GM18508 (cell line): ENCODE measurements around the gene TTYH2.
"Not testable (repeated sequence)": the region's sequence is repeated elsewhere in the genome, so short reads cannot be mapped to it uniquely, and the experiment has no call there.

Experiments
- ATAC-seq: cut with Tn5 transposase; IDR thresholded peaks from one replicate; pipeline ENCODE4 v1.9.1; 2021; ENCODE audit warnings: moderate number of reproducible peaks; ENCODE audit not compliant: insufficient read depth, unreplicated experiment

Gene TTYH2

DNA sequence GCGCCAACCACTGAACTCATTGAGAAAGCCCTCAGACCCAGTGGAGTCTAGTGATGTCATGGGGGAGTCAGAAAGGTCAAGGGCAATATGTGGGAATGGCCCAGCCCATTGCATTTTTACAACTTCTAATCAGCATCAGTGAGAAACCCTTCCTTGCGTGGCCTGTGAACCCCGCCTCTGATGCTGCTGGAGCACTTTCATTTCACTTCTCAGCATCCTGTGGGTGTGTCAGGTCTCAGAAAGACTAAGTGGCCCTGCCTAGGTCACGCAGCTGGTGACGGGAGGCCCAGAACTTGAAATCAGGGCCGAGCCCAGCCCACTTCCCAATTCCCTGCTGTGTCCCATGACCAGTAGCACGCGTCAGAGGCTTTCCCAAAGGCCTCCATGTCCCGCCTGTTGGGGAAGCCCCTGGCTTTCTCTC lies 66.7 kb downstream of the TTYH2 start:
- ATAC-seq, result no peak

DNA sequence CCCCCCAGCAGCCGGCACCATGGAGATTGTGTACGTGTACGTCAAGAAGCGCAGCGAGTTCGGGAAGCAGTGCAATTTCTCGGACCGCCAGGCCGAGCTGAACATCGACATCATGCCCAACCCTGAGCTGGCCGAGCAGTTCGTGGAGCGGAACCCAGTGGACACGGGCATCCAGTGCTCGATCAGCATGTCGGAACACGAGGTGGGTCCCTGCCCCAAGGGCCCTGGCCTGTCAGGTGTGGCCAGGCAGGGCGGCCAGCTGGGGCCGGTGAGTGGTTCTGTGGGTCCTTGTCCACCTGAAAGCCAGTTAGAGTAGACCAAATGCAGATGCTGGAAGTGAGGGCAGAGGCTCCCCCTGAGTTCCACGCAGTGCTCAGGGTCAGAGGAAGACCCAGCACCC lies 68.4 kb downstream of the TTYH2 start:
- ATAC-seq, result no peak

DNA sequence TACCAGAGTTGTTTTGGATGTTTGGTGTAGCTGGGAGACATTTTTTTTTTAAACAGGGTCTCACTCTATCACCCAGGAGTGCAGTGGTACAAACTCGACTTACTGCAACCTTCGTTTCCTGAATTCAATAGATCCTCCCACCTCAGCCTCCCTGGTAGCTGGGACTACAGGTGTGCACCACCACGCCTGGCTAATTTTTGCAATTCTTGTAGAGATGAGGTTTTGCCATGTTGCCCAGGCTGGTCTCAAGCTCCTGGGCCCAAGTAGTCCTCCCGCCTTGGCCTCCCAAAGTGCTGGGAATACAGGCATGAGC lies 68.9 kb downstream of the TTYH2 start:
- not testable (repeated sequence) for ATAC-seq

DNA sequence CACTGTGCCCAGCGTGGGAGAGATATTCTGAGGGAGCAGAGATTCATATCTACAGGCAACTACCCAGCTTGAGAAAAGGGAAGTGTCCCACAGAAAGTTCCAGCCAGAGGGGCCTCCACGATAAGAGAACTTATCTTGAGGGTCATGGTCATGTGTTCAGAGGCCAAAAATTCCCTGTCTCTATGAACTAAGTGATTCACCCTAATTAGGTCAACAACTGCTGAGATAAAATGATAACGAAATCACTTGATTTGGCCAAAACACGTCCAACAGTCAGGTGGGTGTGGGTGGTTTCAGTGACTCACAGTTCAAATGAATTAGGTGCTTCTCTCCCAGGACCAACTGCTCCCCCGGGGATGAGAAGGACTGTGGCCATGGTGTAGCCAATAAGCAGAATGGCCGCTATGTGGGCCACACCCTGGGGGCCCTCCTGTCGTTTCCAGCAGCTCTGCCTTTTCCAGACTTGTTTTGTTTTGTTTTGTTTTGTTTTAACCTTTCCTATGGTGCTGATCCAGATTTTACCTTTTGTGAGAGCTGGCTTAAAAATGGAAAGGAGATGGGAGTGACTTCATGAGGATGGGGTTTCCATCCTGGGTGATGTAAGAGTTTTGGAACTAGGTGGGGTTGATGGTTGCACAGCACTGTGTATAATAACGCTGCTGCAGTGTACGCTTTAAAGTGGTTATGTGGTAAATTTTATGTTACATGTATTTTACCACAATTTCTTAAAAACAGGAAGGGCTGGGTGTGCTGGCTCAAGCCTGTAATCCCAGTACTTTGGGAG lies 69.4 kb downstream of the TTYH2 start:
- ATAC-seq, result no peak

DNA sequence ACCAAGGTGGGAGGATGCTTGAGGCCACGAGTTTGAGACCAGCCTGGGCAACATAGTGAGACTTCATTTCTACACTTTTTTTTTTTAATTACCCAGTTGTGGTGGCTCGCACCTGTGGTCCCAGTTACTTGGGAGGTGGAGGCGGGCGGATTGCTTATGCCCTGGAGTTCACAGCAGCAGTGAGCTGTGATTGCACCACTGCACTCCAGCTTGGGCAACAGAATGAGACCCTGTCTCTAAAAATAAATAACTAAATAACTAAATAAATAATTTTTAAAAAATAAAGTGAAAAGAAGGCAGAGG lies 70.0 kb downstream of the TTYH2 start:
- ATAC-seq, result no peak

DNA sequence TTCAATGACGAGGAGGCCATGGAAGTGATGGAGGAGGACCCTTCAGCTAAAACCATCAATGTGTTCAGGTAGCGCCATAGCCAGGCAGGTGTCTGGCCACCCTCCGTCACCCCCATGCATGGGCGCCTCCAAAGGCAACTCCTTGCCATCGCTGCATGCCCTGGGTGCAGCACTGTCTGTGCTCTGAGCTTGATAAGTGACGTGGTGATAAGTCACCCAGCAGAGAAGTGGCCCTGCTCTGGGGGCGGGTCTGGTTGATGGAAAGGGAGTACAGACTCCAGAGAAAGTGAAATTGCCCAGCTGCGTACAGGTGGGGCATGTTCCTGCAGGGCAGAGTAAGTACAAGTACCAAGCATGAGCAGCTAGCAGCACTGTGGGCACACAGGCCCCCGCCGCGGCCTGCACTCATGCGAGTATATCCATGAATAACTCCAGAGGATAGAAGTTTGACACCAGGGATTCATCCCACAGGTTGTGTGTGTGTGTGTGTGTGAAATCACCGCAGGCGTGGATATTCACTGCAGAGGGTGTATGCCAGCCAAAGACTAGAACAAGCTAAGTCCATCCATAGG lies 73.7 kb downstream of the TTYH2 start:
- no peak for ATAC-seq

DNA sequence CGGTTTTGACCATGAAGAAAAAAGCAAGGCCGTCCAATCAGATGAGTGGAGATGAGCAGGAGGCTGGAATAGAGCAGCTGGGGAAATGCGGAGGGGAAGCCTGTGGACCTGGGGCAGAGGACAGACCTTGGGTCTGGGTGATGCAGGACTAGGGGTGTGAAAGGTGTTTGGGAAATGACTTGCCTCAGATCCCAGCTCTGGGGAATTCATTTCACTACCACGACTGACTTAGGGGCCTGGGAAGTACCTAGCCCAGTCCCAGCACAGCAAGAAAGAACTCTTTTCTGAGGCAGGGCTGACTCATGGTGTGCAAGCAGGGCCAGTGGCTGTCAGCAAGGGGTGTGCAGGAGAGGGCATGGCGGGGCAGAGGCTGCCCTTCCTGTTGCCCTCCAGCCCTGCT lies 75.4 kb downstream of the TTYH2 start:
- ATAC-seq, result no peak

DNA sequence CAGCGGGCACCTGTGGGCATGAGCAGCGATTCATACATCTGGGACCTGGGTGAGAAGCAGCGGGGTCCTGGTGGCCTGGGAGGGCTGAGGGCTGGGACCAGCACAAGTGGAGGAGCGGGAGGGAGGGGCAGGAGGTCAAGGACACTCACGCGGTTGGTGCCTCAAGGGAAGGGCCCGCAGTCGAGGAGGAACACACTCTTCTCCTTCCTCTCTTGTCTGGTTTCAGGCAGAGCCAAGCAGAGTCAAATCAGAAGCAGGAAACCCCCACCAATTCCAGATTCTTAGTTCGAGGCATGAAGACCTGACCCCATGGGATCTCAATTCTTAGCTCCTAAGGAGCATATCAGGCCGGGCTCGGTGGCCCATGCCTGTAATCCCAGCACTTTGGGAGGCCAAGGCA lies 76.3 kb downstream of the TTYH2 start:
- no peak for ATAC-seq

DNA sequence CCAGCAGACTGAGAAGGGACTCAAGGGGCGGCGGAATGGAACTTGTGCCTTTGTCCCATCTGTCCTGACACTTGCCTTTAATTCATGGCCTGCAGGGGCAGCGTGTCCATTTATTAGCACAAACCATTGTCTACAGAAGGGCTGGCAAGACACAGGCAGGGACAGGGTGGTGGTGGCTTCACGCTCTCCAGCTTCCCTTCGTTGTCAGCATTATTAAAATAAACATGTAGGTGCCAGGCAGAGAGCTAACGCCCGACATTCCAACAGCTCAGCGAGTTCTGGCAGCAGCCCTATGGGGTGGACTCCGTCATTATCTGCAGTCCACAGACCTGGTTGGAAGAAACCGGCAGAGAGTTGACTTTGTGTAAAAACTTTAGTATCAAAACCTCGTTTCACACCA lies 77.0 kb downstream of the TTYH2 start:
- ATAC-seq, result no peak

DNA sequence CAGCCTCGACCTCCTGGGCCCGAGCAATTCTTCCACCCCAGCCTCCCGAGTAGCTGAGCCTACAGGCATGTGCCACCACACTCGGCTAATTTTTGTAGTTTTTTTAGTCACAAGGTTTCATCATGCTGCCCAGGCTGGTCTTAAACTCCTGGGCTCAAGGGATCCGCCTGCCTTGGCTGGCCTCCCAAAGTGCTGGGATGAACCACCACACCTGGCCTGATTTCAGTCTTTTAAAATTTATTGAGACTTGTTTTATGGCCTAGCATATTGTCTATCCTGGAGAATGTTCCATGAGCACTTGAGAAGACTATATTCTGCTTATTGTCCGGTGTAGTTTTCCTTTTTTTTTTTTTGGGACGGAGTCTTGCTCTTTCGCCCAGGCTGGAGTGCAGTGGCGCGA lies 79.1 kb downstream of the TTYH2 start:
- no peak for ATAC-seq

DNA sequence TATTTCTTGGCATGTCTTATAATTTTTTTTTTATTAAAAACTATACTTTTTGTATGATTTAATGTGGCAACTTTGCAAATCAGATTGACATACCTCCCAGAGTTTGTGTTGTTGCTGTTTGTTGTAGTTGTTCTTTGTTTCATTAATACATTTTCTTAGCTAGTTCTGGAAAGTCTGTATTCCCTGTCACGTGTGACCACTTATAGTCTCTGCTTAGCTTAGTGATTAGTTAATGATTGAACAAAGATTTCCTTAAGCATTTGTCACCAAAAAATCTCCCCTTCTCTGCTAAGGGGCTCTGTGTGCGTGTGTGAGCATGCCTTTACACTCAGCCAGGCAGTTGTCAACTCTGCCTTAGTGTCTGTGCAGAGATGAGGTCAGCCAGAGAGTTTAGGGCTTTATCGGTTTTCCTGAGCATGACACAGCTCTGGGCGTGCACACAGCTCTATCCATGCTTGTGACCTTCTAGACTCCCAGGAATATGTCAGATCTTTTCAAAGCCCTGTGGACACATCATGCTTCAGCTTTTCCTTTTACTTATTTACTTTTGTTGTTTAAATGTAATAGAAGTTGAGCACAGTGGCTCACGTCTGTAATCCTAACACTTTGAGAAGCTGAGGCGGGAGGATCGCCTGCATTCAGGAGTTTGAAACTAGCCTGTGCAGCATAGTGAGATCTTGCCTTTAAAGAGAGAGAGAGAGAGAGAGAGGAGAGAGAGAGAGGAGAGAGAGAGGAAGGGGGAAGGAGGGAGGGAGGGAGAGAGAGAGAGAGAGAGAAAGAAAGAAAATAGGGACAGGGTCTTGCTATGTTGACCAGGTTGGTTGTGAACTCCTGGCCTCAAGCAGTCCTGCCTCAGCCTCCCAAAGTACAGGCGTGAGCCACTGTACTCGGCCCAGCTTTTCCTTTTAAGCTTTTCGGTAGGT lies 82.5 kb downstream of the TTYH2 start:
- ATAC-seq, result no peak

DNA sequence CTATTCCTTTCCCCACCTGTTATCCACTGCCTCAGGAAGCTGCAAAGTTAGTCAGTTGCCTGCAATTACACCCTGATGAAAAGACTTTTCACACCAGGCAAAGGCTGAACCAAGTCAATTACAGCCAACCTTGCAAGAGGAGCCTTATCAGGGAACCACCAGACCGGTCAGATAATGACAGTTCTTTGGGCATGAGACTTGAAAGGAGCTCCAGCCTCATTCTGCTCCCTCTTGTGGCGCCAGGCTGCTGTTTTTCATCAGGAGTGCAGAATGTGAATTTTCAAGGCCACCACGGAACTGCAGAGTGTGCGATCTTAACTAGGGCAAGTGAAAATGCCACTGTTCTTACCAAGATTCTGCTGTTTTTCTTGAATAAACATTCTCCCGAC lies 83.2 kb downstream of the TTYH2 start:
- no peak for ATAC-seq

DNA sequence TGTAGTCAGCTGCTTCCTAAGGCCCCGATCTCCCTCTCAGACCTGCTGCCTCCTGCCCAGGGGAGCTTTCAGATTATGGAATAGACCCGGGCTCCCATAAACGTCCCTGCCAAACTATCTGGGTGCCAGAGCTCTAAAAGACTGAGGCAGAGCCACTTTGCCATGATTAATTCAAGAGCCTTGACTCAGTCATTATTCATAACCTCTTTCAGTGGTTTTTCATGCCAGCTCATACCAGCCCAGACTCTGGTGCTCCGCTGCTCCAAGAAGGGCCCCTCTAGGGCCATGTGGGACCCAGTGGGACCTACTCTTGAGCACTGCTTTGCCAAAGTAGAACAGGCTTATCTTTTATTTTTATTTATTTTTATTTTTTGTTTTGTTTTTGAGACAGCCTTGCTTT lies 84.6 kb downstream of the TTYH2 start:
- no peak for ATAC-seq

DNA sequence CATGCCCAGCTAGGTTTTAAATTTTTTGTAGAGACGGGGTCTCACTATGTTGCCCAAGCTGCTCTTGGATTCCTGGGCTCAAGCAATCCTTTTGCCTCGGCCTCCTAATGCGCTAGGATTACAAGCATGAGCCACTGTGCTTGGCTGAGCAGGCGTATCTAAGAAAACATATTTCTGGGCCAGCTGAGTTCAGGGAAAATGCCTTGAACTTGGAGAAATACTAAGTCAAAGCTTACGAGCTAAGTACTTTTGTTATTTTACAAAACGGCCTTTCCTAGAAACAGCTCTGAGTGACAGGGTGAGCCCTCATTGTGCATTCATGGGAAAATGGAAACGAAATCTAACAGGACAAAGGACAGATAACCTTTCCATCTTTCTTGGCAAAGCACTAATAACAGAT lies 85.4 kb downstream of the TTYH2 start:
- ATAC-seq, result no peak

DNA sequence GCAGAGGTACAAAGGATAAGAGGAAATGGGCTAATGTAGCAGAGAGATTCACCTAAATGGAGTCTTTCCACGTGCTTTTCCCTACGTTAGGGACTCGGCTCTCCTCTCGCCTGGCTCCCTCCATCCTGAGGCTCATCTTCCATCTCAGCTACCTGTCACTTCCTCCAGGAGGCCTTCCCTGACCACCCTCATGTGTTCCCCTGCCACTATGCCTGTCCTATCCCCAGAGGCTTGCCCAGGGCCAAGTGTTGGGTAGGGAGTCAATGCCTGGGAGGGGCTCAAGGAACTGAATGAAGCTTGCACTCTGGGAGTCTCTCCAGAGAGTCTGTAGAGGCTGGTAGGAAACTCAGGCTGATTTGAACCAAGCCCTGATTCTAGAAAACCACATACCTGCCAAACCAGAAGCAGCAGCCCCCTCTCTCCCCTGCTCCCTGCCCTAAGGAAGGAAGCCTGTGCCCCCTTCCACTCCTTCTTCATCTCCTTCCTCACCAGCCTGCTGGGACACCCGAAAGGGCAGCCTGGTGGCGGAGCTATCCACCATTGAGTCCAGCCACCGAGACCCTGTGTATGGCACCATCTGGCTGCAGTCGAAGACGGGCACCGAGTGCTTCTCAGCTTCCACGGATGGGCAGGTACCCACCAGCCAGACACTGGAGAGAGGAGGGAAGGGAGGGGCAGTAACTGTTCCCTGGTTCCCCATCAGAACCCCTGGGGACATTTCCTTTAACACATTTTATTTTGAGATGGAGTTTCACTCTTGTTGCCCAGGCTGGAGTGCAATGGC lies 86.0 kb downstream of the TTYH2 start:
- no peak for ATAC-seq

DNA sequence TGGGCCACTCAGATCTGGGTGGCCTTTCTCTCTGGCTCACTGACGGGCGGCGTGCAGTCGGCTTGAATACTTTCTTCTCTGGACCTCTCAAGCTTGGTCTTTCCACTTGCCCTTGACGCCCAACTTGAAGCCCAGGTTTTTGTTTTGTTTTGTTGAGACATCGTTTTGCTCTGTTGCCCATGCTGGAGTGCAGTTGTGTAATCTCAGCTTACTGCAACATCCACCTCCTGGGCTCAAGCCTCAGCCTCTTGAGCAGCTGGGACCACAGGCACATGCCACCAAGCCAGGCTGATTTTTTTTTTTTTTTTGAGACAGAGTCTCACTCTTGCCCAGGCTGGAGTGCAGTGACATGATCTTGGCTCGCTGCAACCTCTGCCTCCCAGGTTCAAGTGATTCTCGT lies 89.9 kb downstream of the TTYH2 start:
- ATAC-seq, result no peak

DNA sequence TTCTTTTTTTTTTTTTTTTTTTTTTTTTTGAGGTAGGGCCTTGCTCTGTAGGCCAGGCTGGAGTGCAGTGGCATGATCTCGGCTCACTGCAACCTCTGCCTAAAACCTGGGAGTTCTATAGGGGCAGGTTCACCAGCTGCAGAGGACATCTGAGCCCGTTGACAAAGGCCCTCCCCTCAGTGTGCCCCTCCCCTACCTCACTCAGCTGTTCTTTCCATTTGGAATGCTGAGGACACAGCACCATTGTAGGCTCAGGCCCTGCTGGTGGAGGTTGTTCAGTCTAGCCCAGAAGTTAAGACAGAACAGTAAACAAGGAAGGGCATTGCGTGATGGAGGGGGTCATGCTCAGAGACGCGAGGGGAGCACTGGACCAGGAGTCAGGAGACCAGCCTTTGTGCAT lies 90.8 kb downstream of the TTYH2 start:
- ATAC-seq, result no peak

DNA sequence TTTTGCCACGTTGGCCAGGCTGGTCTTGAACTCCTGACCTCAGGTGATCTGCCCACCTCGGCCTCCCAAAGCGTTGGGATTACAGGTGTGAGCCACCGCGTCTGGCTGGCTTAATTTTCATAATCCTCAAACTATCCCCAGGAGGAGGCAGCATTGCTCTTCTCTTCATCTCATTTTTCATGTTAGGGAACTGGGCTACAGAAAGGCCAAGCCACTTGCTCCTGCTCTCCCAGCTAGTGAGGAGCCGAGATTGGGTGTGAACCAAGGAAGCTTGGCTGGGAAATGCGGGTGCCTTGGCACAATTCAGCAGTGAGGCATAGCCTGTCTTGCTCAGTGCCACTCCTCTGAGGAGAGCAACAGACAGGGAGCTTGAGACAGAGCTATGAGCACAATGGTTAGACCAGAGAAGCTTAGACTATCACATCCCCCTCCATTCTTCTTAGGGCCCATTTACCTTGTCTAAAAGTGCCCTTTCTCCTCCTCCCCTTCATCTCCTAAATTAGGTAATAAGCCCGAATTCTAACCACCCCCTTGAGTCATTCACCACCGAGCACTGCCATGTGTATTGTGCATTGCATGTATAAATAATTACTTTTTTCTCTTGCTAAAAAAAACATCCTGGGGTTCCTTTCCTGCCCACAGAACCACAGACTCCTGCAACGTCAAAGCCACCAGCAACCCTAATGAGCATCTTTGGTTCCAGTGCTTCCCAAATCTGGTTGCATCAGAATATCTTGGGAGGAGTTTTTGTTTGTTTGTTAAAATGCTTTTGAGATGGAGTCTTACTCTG lies 92.7 kb downstream of the TTYH2 start:
- ATAC-seq, result no peak

DNA sequence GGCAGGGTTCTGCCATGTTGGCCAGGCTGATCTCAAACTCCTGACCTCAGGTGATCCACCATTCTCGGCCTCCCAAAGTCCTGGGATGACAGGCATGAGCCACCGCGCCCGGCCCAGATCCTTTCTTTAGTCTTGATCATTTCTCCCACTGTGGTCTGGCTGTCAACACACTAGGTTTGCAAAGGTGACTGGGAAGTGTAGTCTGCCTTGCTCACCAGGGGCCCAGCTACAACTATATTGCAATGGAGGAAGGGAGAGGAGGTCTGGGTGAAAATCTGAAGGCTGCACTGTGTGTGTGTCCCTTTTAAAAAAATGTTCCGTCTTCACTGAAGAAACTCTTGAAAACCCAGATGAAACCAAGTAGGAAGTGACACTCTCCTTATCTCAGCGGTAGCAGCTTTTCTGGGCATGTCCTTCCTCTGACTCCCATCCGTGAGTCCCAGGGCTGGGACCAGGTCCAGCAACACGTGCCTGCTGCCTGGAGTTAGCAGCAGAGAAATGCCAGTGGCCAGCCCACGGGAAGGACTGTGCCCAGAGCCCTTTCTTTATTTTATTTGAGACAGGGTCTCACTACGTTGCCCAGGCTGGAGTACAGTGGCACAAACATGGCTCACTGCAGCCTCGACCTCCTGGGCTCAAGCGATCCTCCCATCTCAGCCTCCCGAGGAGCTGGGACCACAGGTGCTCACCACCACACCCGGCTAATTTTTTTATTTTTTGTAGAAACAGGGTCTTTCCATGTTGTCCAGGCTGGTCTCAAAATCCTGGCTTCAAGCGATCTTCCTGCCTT lies 94.8 kb downstream of the TTYH2 start:
- ATAC-seq, result no peak
